ENCODE results near the gene FUBP3. TPM values are rescaled to one million over a fixed set of nuclear protein-coding genes. Genes with fewer than 3 reads are reported as not detected.

The FUBP3 gene
- total RNA-seq (10 to 100 TPM; 45.5 to 46.5 TPM), polyA plus RNA-seq (10 to 100 TPM; 27.6 to 35.2 TPM)

GRCh38 chr9:130578865-130579737 lies at the start of gene FUBP3:
Gene FUBP3 (plus strand): TSS chr9:130579577. CDS start chr9:130579681, 104 bp downstream.
- DNase-seq, result peak; percentile 71 to 86 (median 77)
- Mint-ChIP-seq H3K27ac (peak within 1 kb of the TSS; percentile 91 to 95 (median 94)), H3K4me1 (peaks cover 33 to 56% (median 45%) of the 10 kb centered on the region in 4 donors), H3K27me3 (no peaks in the 10 kb centered on the region), H3K4me3 (peak within 1 kb of the TSS; percentile 90 to 94 (median 92)), H3K9me3 (no peaks in the 10 kb centered on the region), H3K36me3 (peaks cover 0 to 18% of the 10 kb centered on the region in 2 donors)
- ChIA-PET POLR2A (ENCODE audit: partially characterized antibody) (interaction anchor here (0.7 to 1.6 kb wide), 3 partner anchors 9 to 291 kb away, joined by 3 to 6 read pairs (median 3); partner anchors contain the start of gene EXOSC2), CTCF (ENCODE audit: partially characterized antibody) (interaction anchor here (0.9 to 1.7 kb wide), 2 partner anchors 106 to 122 kb away, joined by 4 to 5 read pairs; no protein-coding TSS in a partner anchor)
- Histone ChIP-seq H3K27me3 (ENCODE audit: insufficient read depth, low read length) (no peaks in the 10 kb centered on the region), H3K27ac (ENCODE audit: low read depth, low read length) (peak within 1 kb of the TSS; percentile 80), H3K4me1 (ENCODE audit: insufficient read depth, low read length) (peaks cover 39% of the 10 kb centered on the region), H3K36me3 (ENCODE audit: insufficient read depth, low read length) (no peaks in the 10 kb centered on the region), H3K4me3 (ENCODE audit: low read length in 2 of 2) (peak within 1 kb of the TSS; percentile 53 to 90), H3K9me3 (ENCODE audit: control insufficient read depth in 1 of 2, low read length in 2 of 2) (no peaks in the 10 kb centered on the region)
- intact Hi-C loops (cut with micrococcal nuclease), result no loop called here

GRCh38 chr9:130530938-130531337 lies 48.4 kb upstream of the FUBP3 start:
- no peaks in the 10 kb centered on the region for H3K4me1 ChIP-seq (ENCODE audit: insufficient read depth, low read length)
- Mint-ChIP-seq H3K27me3 (peaks cover 14 to 17% of the 10 kb centered on the region in 2 donors), H3K36me3 (peaks cover 0 to under 1% of the 10 kb centered on the region in 2 donors), H3K27ac (no peak overlapping the region), H3K4me3 (no peak overlapping the region), H3K4me1 (peaks cover 2 to 6% (median 5%) of the 10 kb centered on the region in 4 donors), H3K9me3 (peaks cover 0 to under 1% (median 0%) of the 10 kb centered on the region in 8 donors)
- peaks cover 6% of the 10 kb centered on the region for H3K27me3 ChIP-seq (ENCODE audit: insufficient read depth, low read length)
- no peak for DNase-seq
- H3K4me3 ChIP-seq (ENCODE audit: low read length in 2 of 2), result no peak overlapping the region
- H3K9me3 ChIP-seq (ENCODE audit: control insufficient read depth in 1 of 2, low read length in 2 of 2), result no peaks in the 10 kb centered on the region
- H3K27ac ChIP-seq (ENCODE audit: low read depth, low read length), result no peak overlapping the region
- CTCF ChIA-PET (ENCODE audit: partially characterized antibody), result no interaction called here
- H3K36me3 ChIP-seq (ENCODE audit: insufficient read depth, low read length), result no peaks in the 10 kb centered on the region
- POLR2A ChIA-PET (ENCODE audit: partially characterized antibody), result no interaction called here
- intact Hi-C loops (cut with micrococcal nuclease), result no loop called here

GRCh38 chr9:130531670-130532069 lies 47.7 kb upstream of the FUBP3 start:
- DNase-seq, result no peak
- H3K4me3 Mint-ChIP-seq, result no peak overlapping the region
- no peaks in the 10 kb centered on the region for H3K9me3 ChIP-seq (ENCODE audit: control insufficient read depth in 1 of 2, low read length in 2 of 2)
- peaks cover 3 to 10% (median 6%) of the 10 kb centered on the region in 4 donors for H3K4me1 Mint-ChIP-seq
- ChIA-PET CTCF (ENCODE audit: partially characterized antibody) (no interaction called here), POLR2A (ENCODE audit: partially characterized antibody) (no interaction called here)
- intact Hi-C loops (cut with micrococcal nuclease), result no loop called here
- H3K9me3 Mint-ChIP-seq, result peaks cover 0 to 2% (median 0%) of the 10 kb centered on the region in 8 donors
- no peaks in the 10 kb centered on the region for H3K36me3 ChIP-seq (ENCODE audit: insufficient read depth, low read length)
- no peaks in the 10 kb centered on the region for H3K4me1 ChIP-seq (ENCODE audit: insufficient read depth, low read length)
- no peak overlapping the region for H3K27ac Mint-ChIP-seq
- no peak overlapping the region for H3K4me3 ChIP-seq (ENCODE audit: low read length in 2 of 2)
- H3K27me3 ChIP-seq (ENCODE audit: insufficient read depth, low read length), result peaks cover 6% of the 10 kb centered on the region
- H3K27ac ChIP-seq (ENCODE audit: low read depth, low read length), result no peak overlapping the region
- H3K36me3 Mint-ChIP-seq, result peaks cover 0 to 3% of the 10 kb centered on the region in 2 donors
- H3K27me3 Mint-ChIP-seq, result peaks cover 18 to 20% of the 10 kb centered on the region in 2 donors

- no peaks in the 10 kb centered on the region for H3K9me3 ChIP-seq (ENCODE audit: control insufficient read depth in 1 of 2, low read length in 2 of 2)
- H3K4me3 ChIP-seq (ENCODE audit: low read length in 2 of 2), result no peak overlapping the region
- Mint-ChIP-seq H3K27ac (peak overlapping the region in 1 of 7 donors; percentile 12), H3K4me3 (no peak overlapping the region), H3K9me3 (peaks cover 0 to 2% (median 0%) of the 10 kb centered on the region in 8 donors), H3K36me3 (peaks cover 0 to 3% of the 10 kb centered on the region in 2 donors), H3K27me3 (peaks cover 23 to 24% of the 10 kb centered on the region in 2 donors), H3K4me1 (peaks cover 7 to 17% (median 9%) of the 10 kb centered on the region in 4 donors)
- intact Hi-C loops (cut with micrococcal nuclease), result no loop called here
- ChIA-PET POLR2A (ENCODE audit: partially characterized antibody) (no interaction called here), CTCF (ENCODE audit: partially characterized antibody) (no interaction called here)
- DNase-seq, result no peak
- H3K36me3 ChIP-seq (ENCODE audit: insufficient read depth, low read length), result no peaks in the 10 kb centered on the region
- H3K27me3 ChIP-seq (ENCODE audit: insufficient read depth, low read length), result peaks cover 6% of the 10 kb centered on the region
- peaks cover 3% of the 10 kb centered on the region for H3K4me1 ChIP-seq (ENCODE audit: insufficient read depth, low read length)
- H3K27ac ChIP-seq (ENCODE audit: low read depth, low read length), result no peak overlapping the region
These were observed 46.8 kb upstream of the FUBP3 start for GRCh38 chr9:130532426-130533080.

- no peak for DNase-seq
- Mint-ChIP-seq H3K27ac (no peak overlapping the region), H3K4me3 (peak overlapping the region in 2 of 8 donors; percentile 32 to 46), H3K9me3 (peaks cover 0 to 2% (median 0%) of the 10 kb centered on the region in 8 donors), H3K27me3 (peaks cover 43 to 47% of the 10 kb centered on the region in 2 donors), H3K4me1 (peaks cover 9 to 20% (median 12%) of the 10 kb centered on the region in 4 donors), H3K36me3 (peaks cover 0 to 3% of the 10 kb centered on the region in 2 donors)
- Histone ChIP-seq H3K36me3 (ENCODE audit: insufficient read depth, low read length) (no peaks in the 10 kb centered on the region), H3K4me1 (ENCODE audit: insufficient read depth, low read length) (peaks cover 6% of the 10 kb centered on the region), H3K9me3 (ENCODE audit: control insufficient read depth in 1 of 2, low read length in 2 of 2) (no peaks in the 10 kb centered on the region), H3K27ac (ENCODE audit: low read depth, low read length) (no peak overlapping the region), H3K4me3 (ENCODE audit: low read length in 2 of 2) (no peak overlapping the region), H3K27me3 (ENCODE audit: insufficient read depth, low read length) (peaks cover 17% of the 10 kb centered on the region)
- intact Hi-C loops (cut with micrococcal nuclease), result no loop called here
- POLR2A ChIA-PET (ENCODE audit: partially characterized antibody), result no interaction called here
- CTCF ChIA-PET (ENCODE audit: partially characterized antibody), result interaction anchor here (0.6 kb wide), 1 partner anchor 147 kb away, joined by 3 read pairs; no protein-coding TSS in a partner anchor
These were observed 43.4 kb upstream of the FUBP3 start for GRCh38 chr9:130535818-130536521.

- Histone ChIP-seq H3K9me3 (ENCODE audit: control insufficient read depth in 1 of 2, low read length in 2 of 2) (no peaks in the 10 kb centered on the region), H3K27ac (ENCODE audit: low read depth, low read length) (no peak overlapping the region), H3K4me1 (ENCODE audit: insufficient read depth, low read length) (peaks cover 6% of the 10 kb centered on the region), H3K27me3 (ENCODE audit: insufficient read depth, low read length) (peaks cover 17% of the 10 kb centered on the region), H3K36me3 (ENCODE audit: insufficient read depth, low read length) (no peaks in the 10 kb centered on the region), H3K4me3 (ENCODE audit: low read length in 2 of 2) (no peak overlapping the region)
- peaks cover 0 to 3% of the 10 kb centered on the region in 2 donors for H3K36me3 Mint-ChIP-seq
- ChIA-PET CTCF (ENCODE audit: partially characterized antibody) (no interaction called here), POLR2A (ENCODE audit: partially characterized antibody) (no interaction called here)
- peaks cover 0 to 2% (median 0%) of the 10 kb centered on the region in 8 donors for H3K9me3 Mint-ChIP-seq
- peaks cover 44 to 47% of the 10 kb centered on the region in 2 donors for H3K27me3 Mint-ChIP-seq
- DNase-seq, result no peak
- intact Hi-C loops (cut with micrococcal nuclease), result no loop called here
- peak overlapping the region in 1 of 7 donors; percentile 35 for H3K27ac Mint-ChIP-seq
- H3K4me1 Mint-ChIP-seq, result peaks cover 11 to 20% (median 12%) of the 10 kb centered on the region in 4 donors
- peak overlapping the region in 1 of 8 donors; percentile 49 for H3K4me3 Mint-ChIP-seq
These were observed 42.7 kb upstream of the FUBP3 start for GRCh38 chr9:130536701-130537107.

All from CD4-positive, alpha-beta memory T cell (primary cell).